Measurements from ENCODE around the gene ELP4. TPM values are rescaled to one million over a fixed set of nuclear protein-coding genes. Genes with fewer than 3 reads are reported as not detected.
"Not testable (repeated sequence)": the region's sequence is repeated elsewhere in the genome, so short reads cannot be mapped to it uniquely, and the experiment has no call there.

The ELP4 gene
- total RNA-seq, 6 experiments from 2014 or later, result 7.3 to 16.4 (median 9.2) TPM

DNA sequence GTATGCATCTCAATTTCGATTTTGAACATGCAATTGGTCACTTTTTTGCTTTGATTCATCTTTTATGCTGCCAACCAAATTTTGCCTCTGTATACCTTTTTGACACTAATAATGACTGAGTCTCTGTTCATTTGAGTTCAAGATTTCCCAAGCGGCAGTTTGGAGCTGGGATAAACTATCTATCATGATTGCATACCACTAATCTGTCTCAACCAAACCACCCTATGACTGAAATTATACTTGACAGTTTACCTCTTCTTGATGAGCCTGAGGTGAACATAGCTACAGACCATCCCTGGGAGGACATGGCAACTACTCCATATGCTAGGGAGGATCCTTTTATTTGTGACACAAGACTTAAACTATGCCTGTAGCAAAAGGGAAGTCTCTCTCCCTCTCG is 155.4 kb downstream of the ELP4 start:
- intact Hi-C loops (cut with DNase I), result no loop called here

DNA sequence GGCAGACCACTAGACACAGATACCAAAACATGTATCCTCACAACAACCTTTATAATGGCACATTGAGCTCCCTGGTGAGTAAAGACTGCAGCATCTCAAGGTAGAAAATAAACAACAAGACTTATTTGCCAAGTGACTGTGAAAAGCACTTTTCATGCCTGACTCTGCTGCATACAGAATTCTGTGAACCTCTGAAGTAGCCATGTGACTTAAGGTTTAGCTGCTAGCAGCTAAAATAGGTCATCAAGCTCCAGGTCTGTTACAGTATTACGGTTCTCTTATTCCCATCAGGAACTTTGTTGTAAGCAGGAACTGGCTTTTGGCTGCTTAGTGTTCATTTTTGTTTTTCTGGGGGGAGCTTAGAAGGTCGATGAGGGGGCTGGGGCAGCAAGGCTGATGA is 162.1 kb downstream of the ELP4 start:
- no peaks in the 10 kb centered on the region for H3K36me3 ChIP-seq
- no peak for DNase-seq
- 100% methylated on average over 2 of the region's 2 CpGs for WGBS (ENCODE audit: insufficient coverage, low coverage, low lambda C conversion rate, missing lambda C conversion rate)
- no peaks in the 10 kb centered on the region for H3K27me3 ChIP-seq
- no peaks in the 10 kb centered on the region for H3K9me3 ChIP-seq
- H3K27ac ChIP-seq, result no peak overlapping the region
- intact Hi-C loops (cut with DNase I), result no loop called here
- no peak for ATAC-seq
- H3K4me3 ChIP-seq, result no peak overlapping the region
- TF ChIP-seq CTCF (IDR thresholded peaks at IDR 0.05) (no peak), POLR2A (IDR thresholded peaks at IDR 0.05) (no peak)
- H3K4me1 ChIP-seq, result no peaks in the 10 kb centered on the region

More for the DNA sequence above, 155.4 kb downstream of the ELP4 start:
- TF ChIP-seq CTCF (IDR thresholded peaks at IDR 0.05) (no peak), POLR2A (IDR thresholded peaks at IDR 0.05) (no peak)
- H3K27ac ChIP-seq, result no peak overlapping the region
- H3K36me3 ChIP-seq, result no peaks in the 10 kb centered on the region
- H3K4me1 ChIP-seq, result no peaks in the 10 kb centered on the region
- no peak overlapping the region for H3K4me3 ChIP-seq
- H3K27me3 ChIP-seq, result no peaks in the 10 kb centered on the region
- 91% methylated on average over 3 of the region's 3 CpGs for WGBS (ENCODE audit: insufficient coverage, low coverage, low lambda C conversion rate, missing lambda C conversion rate)
- no peaks in the 10 kb centered on the region for H3K9me3 ChIP-seq
- DNase-seq (no peak), ATAC-seq (no peak)

DNA sequence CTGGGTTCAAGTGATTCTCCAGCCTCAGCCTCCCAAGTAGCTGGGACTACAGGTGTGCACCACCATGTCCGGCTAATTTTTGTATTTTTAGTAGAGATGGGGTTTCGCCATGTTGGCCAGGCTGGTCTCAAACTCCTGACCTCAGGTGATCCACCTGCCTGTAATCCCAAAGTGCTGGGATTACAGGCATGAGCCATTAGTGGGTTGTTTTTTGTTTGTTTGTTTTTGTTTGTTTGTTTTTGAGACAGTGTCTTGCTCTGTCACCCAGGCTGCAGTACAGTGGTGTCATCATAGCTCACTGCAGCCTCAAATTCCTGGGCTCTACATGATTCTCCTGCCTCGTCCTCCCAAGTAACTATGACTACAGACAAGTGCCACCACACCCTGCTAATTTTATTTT is 163.5 kb downstream of the ELP4 start:
- H3K9me3 ChIP-seq; H3K27ac ChIP-seq; ATAC-seq; H3K4me1 ChIP-seq; DNase-seq; intact Hi-C loops (cut with DNase I); H3K36me3 ChIP-seq; H3K4me3 ChIP-seq; H3K27me3 ChIP-seq: not testable (repeated sequence)
- WGBS (ENCODE audit: insufficient coverage, low coverage, low lambda C conversion rate, missing lambda C conversion rate), result 100% methylated on average over 3 of the region's 3 CpGs

DNA sequence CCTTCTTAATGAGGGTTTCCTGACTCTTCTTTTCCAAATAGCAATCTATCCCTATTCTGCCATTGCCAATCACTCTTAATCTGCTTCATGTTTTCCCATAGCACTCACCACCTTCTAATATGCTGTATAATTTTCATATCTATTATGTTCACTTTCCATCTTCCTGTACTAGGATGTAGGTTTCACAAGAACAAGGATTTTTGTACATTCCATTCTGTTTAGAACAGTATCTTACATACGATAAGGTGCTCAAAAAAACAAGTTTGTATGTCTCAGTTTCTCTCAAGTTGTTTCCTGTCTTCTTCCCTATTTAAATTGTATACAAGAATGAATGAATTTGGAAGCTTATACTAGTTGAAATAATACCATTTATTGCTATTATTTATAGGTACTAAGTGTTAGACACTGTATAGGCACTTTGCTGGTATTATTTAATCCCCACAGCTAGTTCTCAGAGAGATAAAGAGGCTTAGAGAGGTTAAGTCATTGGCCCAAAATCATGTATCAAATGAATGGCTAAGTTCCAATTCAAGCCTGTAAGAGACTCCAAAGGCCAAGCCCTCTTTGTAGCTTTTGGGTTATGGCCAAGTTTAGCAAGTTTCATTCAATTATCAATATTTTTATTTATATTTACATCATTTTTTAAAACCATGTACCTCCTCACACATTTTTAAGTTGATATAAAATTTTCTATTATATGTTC is 166.9 kb downstream of the ELP4 start:
- H3K4me3 ChIP-seq, result no peak overlapping the region
- intact Hi-C loops (cut with DNase I), result no loop called here
- no peak overlapping the region for H3K27ac ChIP-seq
- H3K4me1 ChIP-seq, result no peaks in the 10 kb centered on the region
- H3K27me3 ChIP-seq, result no peaks in the 10 kb centered on the region
- no peak for DNase-seq
- no peak for TF ChIP-seq CTCF (IDR thresholded peaks at IDR 0.05)
- TF ChIP-seq POLR2A (IDR thresholded peaks at IDR 0.05), result no peak
- peak in 1 of 4 donors; percentile 42 for ATAC-seq
- 86% methylated on average over 1 of the region's 1 CpG for WGBS (ENCODE audit: insufficient coverage, low coverage, low lambda C conversion rate, missing lambda C conversion rate)
- no peaks in the 10 kb centered on the region for H3K36me3 ChIP-seq
- H3K9me3 ChIP-seq, result no peaks in the 10 kb centered on the region

GRCh38 chr11:31680770-31681169 is 171.2 kb downstream of the ELP4 start:
- Histone ChIP-seq H3K27ac (no peak overlapping the region), H3K4me3 (no peak overlapping the region), H3K9me3 (no peaks in the 10 kb centered on the region), H3K27me3 (no peaks in the 10 kb centered on the region), H3K4me1 (no peaks in the 10 kb centered on the region), H3K36me3 (no peaks in the 10 kb centered on the region)
- ATAC-seq (no peak), DNase-seq (no peak)
- intact Hi-C loops (cut with DNase I), result no loop called here
- no peak for TF ChIP-seq POLR2A (IDR thresholded peaks at IDR 0.05)
- TF ChIP-seq CTCF (IDR thresholded peaks at IDR 0.05), result no peak
- WGBS (ENCODE audit: insufficient coverage, low coverage, low lambda C conversion rate, missing lambda C conversion rate), result 93% methylated on average over 3 of the region's 3 CpGs
